Measurements from ENCODE around the gene SPAG5.
"Not testable (repeated sequence)": the region's sequence is repeated elsewhere in the genome, so short reads cannot be mapped to it uniquely, and the experiment has no call there.

DNA sequence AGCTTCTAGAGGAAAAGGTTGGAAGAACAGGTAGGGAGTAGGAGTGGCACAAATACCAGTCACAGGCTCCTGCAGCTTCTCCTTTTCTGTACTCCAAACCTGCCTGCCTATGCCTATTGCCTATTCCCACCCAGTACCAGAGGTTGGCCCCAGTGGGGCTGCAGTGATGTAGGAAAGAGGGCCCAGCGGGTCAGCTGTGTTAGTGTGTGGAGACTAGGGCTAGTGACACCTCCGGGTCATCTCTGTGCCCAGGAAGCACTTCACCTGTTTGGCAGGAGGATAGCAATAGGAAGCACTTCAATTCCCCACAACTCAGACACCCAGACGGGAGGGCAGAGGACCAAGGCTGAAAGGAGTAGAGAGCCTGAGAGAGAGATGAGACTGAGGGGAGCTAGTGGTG is 22.8 kb downstream of the SPAG5 start:
- TF ChIP-seq TAF1 (IDR thresholded peaks at IDR 0.05; ENCODE audit: borderline replicate concordance, low read depth, low read length); POLR2A (IDR thresholded peaks at IDR 0.05; ENCODE audit: low read depth, low read length): not testable (repeated sequence)

Measured in GM12892 (cell line).